Urothelium cell line (cell line): ENCODE measurements around the gene ACOX2.

Source experiments
- DNase-seq: peaks from one replicate; pipeline ENCODE4 v3.0.0; 2011; ENCODE audit warnings: low spot score, mixed read lengths
- FAIRE-seq: peaks from 2 replicates; lab custom pipeline; 2011; peaks lifted over from hg19 to GRCh38; lab: Jason Lieb, UNC

Gene ACOX2

DNA sequence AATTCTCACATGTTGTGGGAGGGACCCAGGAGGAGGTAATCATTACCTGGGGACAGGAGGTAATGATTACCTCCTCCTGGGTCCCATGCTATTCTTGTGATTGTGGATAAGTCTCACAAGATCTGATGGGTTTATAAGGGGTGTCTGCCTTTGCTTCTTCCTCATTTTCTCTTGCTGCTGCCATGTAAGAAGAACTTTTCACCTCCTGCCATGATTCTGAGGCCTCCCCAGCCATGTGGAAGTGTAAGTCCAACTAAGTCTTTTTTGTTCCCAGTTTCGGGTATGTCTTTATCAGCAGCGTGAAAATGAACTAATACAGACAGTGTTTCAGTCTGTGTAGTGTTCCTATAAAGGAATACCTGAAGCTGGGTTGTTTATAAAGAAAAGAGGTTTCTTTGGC is 58.2 kb downstream of the ACOX2 start:
- FAIRE-seq = no peak
- DNase-seq = no peak

DNA sequence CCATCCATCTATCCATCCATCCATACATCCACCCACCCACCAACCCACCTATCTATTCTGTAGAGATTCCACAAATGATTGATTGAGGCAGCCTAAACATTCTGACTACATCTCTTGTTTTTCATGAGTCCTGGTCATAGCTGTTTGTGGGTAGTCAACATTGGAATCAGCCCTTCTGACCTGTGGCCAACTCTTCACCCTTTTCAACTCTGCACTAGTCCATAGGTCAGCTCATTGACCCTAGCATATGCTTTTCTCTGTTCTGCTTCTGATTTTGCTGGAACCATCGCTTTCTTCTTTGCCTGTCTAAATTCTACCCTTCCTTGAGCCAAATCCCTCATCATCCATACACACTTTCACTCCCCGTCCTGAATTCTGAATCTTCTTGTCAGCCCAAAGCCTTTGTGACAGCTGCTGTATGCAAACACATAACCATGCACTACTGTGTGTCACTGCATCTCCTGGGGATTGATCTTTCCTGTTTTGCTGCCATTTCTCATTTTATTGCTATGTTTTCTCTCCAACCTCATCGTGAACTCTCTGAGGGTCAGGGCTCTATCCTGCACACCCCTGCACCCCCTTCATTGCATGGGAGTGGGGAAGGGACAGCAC is 61.9 kb downstream of the ACOX2 start:
- FAIRE-seq (peak; percentile 35), DNase-seq (no peak)

DNA sequence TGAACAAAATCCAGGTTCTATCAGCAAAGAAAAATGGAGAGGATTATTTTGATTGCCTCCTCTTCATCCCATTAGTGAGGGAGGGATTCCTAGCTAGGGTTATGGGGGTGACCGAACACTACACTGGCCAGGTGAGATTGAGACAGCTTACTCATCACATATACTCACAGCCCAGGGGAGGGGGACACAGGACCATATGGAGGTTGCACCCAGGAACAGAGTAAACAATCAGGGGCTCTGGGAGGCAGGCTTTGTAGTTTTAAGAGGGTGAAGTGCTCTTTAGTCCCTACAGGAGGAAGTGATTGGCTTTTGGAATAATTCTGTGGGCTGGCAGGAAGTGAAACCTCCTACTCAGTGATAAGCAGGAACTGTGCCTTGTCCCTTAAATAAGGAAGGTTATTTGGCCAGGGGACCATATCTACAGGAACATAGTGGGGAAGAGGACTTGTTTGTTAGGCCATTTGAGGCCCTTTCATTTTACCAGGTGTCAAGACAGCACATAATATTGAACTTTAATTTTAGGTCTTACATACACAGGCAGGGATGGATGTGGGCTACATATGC is 62.6 kb downstream of the ACOX2 start:
- no peak for FAIRE-seq

DNA sequence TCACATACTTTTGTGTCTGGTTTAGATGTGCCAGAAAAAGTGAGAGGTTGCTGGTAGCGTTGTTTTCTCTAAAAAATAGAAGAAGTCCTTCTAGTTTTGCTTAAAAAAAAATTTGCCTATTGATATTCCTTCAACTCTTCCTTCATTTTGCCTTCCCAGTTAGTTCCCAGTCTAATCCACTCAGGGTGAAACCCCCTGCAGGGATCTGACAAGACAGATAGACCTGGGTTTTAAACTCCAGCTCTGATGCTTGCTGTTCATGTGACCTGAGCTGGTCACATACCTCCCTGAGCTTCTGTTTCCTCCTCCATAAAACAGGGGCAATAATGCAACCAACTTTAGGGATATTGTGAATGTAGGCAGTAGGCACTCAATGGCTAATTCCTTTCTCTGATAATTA is 63.7 kb downstream of the ACOX2 start:
- DNase-seq = no peak
- FAIRE-seq = no peak

More for the DNA sequence above, 62.6 kb downstream of the ACOX2 start:
- DNase-seq = no peak

DNA sequence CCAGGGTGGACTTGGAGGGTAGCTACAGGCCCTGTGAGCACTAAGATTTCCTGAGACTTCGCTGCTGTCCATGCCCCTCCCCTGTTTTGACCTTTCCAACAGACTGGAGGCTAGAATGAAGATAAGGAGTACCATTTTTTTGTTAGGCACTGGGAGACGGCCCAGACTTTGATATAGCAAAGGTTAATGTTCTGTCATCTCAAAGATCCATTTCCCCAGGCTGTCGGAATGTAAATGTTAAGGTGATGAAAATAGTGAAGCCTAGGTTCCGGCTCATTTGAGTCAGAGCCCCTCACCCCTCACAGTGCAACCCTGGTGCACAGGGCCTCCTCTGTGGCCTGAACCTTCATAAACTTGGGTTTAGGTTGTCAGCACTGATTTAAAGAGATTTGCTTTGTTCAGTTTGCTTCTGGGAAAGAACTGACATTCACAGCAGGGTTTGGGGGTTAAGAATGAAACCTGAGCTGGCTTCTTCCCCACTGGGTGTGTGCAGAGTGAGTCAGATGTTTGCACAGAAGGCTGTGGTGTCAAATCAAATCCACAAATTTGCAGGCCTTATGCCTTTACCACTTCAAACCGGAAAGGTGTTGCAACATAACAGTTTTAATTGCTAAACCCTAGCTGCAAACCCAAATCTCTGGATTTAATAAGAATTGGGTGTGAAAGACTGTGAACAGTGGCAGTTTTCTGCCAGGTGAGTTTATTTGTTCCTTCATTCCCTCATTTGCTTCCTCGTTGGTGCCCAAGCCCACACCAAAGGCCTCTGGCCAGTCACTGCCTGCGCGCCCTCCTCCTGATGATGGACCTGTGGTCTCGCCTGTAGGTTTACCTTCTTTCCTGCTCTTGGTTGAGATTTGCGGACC is 65.7 kb downstream of the ACOX2 start:
- DNase-seq (peak; percentile 91), FAIRE-seq (peak; percentile 53)

- DNase-seq (no peak), FAIRE-seq (no peak)
These were observed 66.5 kb downstream of the ACOX2 start for GRCh38 chr3:58470363-58471024.

GRCh38 chr3:58469096-58469495 is 67.9 kb downstream of the ACOX2 start:
- FAIRE-seq = no peak
- DNase-seq = no peak

DNA sequence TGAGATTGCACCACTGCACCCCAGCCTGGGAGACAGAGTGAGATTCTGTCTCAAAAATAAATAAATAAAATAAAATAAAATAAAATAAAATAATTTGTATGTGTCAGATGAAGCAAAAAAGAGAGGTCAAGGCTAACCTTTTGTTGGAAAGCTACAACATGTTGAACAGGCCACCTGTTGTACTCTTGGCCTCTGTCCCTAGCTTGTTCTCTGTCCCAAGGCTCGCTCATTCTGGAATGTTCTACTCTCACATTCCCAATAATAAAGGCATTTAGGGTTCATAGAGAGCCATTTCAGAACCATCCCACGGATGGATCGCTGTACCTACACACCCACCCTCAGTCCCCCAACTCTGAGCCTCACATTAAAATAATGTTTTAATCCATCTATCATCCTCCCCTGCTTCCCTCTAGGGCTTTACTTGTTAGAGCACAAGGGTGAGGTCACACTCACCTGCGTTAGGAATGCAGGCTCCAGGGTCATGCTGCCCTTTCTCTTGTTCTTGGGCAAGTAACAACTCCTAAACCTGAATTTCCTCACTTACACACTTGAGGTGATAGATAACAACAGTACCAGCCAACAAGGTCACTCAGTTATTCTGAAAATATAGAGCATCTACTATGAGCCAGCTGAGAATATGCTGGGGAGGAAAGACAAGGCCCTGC is 70.0 kb downstream of the ACOX2 start:
- DNase-seq = no peak
- FAIRE-seq = no peak

DNA sequence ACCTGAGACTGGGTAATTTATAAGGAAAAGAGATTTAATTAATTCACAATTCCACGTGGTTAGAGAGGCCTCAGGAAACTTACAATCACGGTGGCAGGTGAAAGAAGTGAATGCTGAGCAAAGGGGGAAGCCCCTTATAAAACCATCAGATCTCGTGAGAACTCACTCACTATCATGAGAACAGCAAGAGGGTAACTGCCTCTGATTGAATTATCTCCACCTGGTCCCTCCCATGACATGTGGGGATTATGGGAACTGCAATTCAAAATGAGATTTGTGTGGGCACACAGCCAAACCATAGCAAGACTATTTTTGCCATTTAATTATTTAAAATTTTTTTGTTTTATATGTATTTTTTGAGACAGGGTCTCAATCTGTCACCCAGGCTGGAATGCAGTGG is 72.1 kb downstream of the ACOX2 start:
- FAIRE-seq (no peak), DNase-seq (no peak)

DNA sequence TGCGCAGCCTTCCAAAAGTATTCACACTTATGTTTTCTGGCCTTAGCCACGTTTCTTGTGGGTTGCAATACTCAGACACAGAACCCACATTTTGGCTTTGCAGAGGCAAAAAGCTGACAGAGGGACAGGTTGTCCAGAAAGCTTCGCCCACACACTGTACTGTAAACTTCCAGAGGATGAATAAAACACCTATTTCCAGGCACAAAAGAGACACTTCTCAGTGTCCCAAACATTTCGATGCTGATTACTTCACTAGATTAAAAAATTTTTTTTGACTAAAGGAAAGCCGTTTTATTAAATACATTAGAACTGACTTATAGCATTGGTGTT is 73.1 kb downstream of the ACOX2 start:
- DNase-seq (no peak), FAIRE-seq (no peak)

- DNase-seq = peak; percentile 92
- FAIRE-seq = no peak
These were observed 73.6 kb downstream of the ACOX2 start for GRCh38 chr3:58463181-58463941.

- no peak for FAIRE-seq
These were observed 74.2 kb downstream of the ACOX2 start for GRCh38 chr3:58462829-58463180.

DNA sequence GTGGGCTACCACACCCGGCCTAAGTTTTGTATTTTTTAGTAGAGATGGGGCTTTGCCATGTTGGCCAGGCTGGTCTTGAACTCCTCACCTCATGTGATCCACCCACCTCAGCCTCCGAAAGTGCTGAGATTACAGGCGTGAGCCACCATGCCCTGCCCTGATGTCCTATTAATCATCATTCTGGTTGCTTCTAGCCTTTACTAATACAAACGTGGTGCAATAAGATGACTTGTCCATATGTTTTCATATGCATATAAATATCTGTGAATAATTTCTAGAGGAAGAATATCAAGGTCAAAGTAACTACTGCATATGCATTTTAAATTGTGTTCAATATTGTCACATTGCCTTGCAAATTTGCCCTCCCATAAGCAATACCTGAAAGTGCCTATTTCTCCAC is 77.8 kb downstream of the ACOX2 start:
- no peak for DNase-seq
- FAIRE-seq = no peak

More at GRCh38 chr3:58462829-58463180, 74.2 kb downstream of the ACOX2 start:
- no peak for DNase-seq
